Thoracic aorta (tissue), 2 donors: ENCODE data around the gene MARVELD3. TPM values are rescaled to one million over a fixed set of nuclear protein-coding genes. Genes with fewer than 3 reads are reported as not detected.

ENCODE experiments used
- ATAC-seq: fragments of 150-250 bp; one replicate; pipeline ENCODE4 v1.8.0; 2017; ENCODE audit warnings: low read depth; ENCODE audit not compliant: insufficient number of reproducible peaks, low FRiP score
- DNase-seq: peaks from one replicate; pipeline ENCODE4 v3.0.0-alpha.2; 2020; ENCODE audit warnings: low spot score
- H3K27ac ChIP-seq, 2 donors: fragments of 200-600 bp; sonication (generic); 1 replicate in 1 of 2; 2 replicates in 1 of 2; pipeline ENCODE4 v1.5.1; 2016; ENCODE audit warnings: mild to moderate bottlenecking in 2 of 2, moderate library complexity in 2 of 2
- H3K27me3 ChIP-seq: fragments of 200-600 bp; sonication (generic); replicated peaks from 2 replicates; pipeline ENCODE4 v1.6.0; 2016; ENCODE audit warnings: mild to moderate bottlenecking; ENCODE audit not compliant: insufficient read depth
- H3K36me3 ChIP-seq: fragments of 200-600 bp; sonication (generic); one replicate; pipeline ENCODE4 v1.5.1; 2016
- H3K4me1 ChIP-seq, 2 donors: fragments of 200-600 bp; sonication (generic); 1 replicate in 1 of 2; 2 replicates in 1 of 2; pipeline versions ENCODE4 v1.5.1 to v1.6.0; 2016; ENCODE audit warnings: low read depth in 2 of 2, mild to moderate bottlenecking in 1 of 2; ENCODE audit not compliant: control insufficient read depth in 1 of 2
- H3K4me3 ChIP-seq: fragments of 200-600 bp; sonication (generic); 2 replicates; pipeline ENCODE4 v1.5.1; 2016; ENCODE audit warnings: mild to moderate bottlenecking
- H3K9me3 ChIP-seq: fragments of 200-600 bp; sonication (generic); 2 replicates; pipeline ENCODE4 v1.5.1; 2016
- total RNA-seq, 2 donors: library from RNA; depleted of rRNA; stranded (reverse); fragments of >200 nt; gene quantifications; one replicate each; pipeline versions ENCODE4 v1.1.0 to v1.2.3, GENCODE V29; 2016
- TF ChIP-seq, protein P1 (sequence below): fragments of 200-600 bp; sonication (generic); IDR thresholded peaks from one replicate; pipeline ENCODE4 v1.5.1; 2019; ENCODE audit warnings: antibody characterized with exemption

MARVELD3 gene
- total RNA-seq, 2 donors from 2014 or later = not detected

- Histone ChIP-seq H3K36me3 (no peaks in the 10 kb centered on the region), H3K27ac (no peak overlapping the region), H3K27me3 (no peaks in the 10 kb centered on the region), H3K4me3 (no peak overlapping the region), H3K4me1 (no peaks in the 10 kb centered on the region), H3K9me3 (no peaks in the 10 kb centered on the region)
- DNase-seq = no peak
- no peak for ATAC-seq
- TF ChIP-seq, protein P1, sequence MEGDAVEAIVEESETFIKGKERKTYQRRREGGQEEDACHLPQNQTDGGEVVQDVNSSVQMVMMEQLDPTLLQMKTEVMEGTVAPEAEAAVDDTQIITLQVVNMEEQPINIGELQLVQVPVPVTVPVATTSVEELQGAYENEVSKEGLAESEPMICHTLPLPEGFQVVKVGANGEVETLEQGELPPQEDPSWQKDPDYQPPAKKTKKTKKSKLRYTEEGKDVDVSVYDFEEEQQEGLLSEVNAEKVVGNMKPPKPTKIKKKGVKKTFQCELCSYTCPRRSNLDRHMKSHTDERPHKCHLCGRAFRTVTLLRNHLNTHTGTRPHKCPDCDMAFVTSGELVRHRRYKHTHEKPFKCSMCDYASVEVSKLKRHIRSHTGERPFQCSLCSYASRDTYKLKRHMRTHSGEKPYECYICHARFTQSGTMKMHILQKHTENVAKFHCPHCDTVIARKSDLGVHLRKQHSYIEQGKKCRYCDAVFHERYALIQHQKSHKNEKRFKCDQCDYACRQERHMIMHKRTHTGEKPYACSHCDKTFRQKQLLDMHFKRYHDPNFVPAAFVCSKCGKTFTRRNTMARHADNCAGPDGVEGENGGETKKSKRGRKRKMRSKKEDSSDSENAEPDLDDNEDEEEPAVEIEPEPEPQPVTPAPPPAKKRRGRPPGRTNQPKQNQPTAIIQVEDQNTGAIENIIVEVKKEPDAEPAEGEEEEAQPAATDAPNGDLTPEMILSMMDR = no peak
Measured at GRCh38 chr16:71635632-71636031, 9.6 kb downstream of the MARVELD3 start.

GRCh38 chr16:71637398-71637797, 11.4 kb downstream of the MARVELD3 start:
- Histone ChIP-seq H3K27ac (no peak overlapping the region), H3K9me3 (no peaks in the 10 kb centered on the region), H3K36me3 (no peaks in the 10 kb centered on the region), H3K27me3 (no peaks in the 10 kb centered on the region), H3K4me3 (no peak overlapping the region), H3K4me1 (no peaks in the 10 kb centered on the region)
- no peak for DNase-seq
- TF ChIP-seq, protein P1 = no peak
- ATAC-seq = no peak

- TF ChIP-seq, protein P1 = no peak
- no peak for DNase-seq
- Histone ChIP-seq H3K27me3 (no peaks in the 10 kb centered on the region), H3K4me3 (no peak overlapping the region), H3K9me3 (no peaks in the 10 kb centered on the region), H3K36me3 (peaks cover 21% of the 10 kb centered on the region), H3K4me1 (no peaks in the 10 kb centered on the region), H3K27ac (no peak overlapping the region)
- ATAC-seq = no peak
Measured at GRCh38 chr16:71645450-71645849, 19.5 kb downstream of the MARVELD3 start.

DNA sequence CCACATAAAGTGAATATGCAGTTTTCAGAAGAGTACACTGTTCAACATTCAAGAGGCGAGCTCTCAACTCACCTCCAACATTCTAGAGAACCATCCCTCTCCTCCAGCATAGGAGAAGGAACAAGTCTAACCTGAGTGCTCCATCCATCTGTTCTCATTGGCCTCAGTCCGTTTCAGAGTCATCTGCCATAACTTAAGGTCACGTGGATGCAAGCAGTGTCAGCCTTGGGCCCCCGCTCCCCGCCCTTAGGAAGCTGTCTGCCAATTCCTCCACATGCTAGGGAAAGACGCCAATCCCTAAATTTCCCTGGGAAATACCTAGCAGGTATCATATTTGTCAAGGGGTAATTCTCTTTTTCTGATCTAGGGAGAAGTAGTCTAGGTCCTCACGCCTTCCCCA, 21.4 kb downstream of the MARVELD3 start:
- H3K27ac ChIP-seq = no peak overlapping the region
- H3K4me3 ChIP-seq = no peak overlapping the region
- TF ChIP-seq, protein P1 = no peak
- no peaks in the 10 kb centered on the region for H3K27me3 ChIP-seq
- peaks cover 21% of the 10 kb centered on the region for H3K36me3 ChIP-seq
- ATAC-seq = no peak
- DNase-seq = no peak
- no peaks in the 10 kb centered on the region for H3K4me1 ChIP-seq
- no peaks in the 10 kb centered on the region for H3K9me3 ChIP-seq

DNA sequence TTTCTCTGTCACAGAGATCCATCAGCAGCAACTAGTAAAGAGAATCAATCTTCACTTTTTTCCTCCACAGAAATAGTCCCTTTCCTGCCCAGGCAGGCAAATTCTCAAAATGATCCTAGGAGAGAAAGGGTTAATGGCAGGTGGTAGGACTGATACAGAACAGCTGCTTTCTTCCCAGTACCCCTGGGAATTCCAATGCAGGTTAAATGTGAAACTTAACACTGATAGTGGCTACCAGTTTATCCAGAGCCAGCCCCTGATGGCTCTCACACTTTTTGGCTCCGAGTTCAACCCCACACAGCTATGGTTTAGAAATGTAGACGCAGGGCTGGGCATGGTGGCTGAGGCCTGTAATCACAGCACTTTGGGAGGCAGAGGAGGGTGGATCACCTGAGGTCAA, 22.2 kb downstream of the MARVELD3 start:
- Histone ChIP-seq H3K4me1 (no peaks in the 10 kb centered on the region), H3K36me3 (peaks cover 29% of the 10 kb centered on the region)

More for the DNA sequence above, 22.2 kb downstream of the MARVELD3 start:
- Histone ChIP-seq H3K27ac (no peak overlapping the region), H3K9me3 (no peaks in the 10 kb centered on the region), H3K27me3 (no peaks in the 10 kb centered on the region), H3K4me3 (no peak overlapping the region)
- TF ChIP-seq, protein P1 = no peak
- no peak for DNase-seq
- no peak for ATAC-seq
